Left ventricle myocardium inferior (tissue), 1 donor: ENCODE data around the gene TAF15. TPM values are rescaled to one million over a fixed set of nuclear protein-coding genes. Genes with fewer than 3 reads are reported as not detected.

Experiments
- DNase-seq: peaks from one replicate; pipeline ENCODE4 v3.0.0-alpha.2; 2020
- H3K27ac ChIP-seq: fragments of 200-600 bp; replicated peaks from 2 replicates; pipeline ENCODE4 v1.8.0; 2021
- H3K27me3 ChIP-seq: fragments of 200-600 bp; 2 replicates; pipeline ENCODE4 v1.8.0; 2021; ENCODE audit warnings: low read depth
- H3K36me3 ChIP-seq: fragments of 200-600 bp; 2 replicates; pipeline ENCODE4 v1.8.0; 2021
- H3K4me1 ChIP-seq: fragments of 200-600 bp; 2 replicates; pipeline ENCODE4 v1.8.0; 2021
- H3K4me3 ChIP-seq: fragments of 200-600 bp; 2 replicates; pipeline ENCODE4 v1.8.0; 2021; ENCODE audit warnings: mild to moderate bottlenecking, moderate library complexity
- H3K9me3 ChIP-seq: fragments of 200-600 bp; replicated peaks from 2 replicates; pipeline ENCODE4 v1.8.0; 2021
- CTCF ChIP-seq: fragments of 200-600 bp; IDR thresholded peaks from 2 replicates; pipeline ENCODE4 v1.8.0; 2021; ENCODE audit warnings: antibody characterized with exemption, mild to moderate bottlenecking, borderline replicate concordance
- intact Hi-C: fragments of 100-400 bp; cut with micrococcal nuclease; formaldehyde crosslinking; loops from one replicate; pipeline ENCODE4 v1.11.0; 2022
- total RNA-seq: library from RNA; stranded (reverse); fragmentation: NEBNext Ultra II Directional; extraction: Animal tissue kit (Norgen Biotek cat#: 25700); gene quantifications from one replicate; pipeline ENCODE4 v1.2.1, GENCODE V29; 2021
- donor health status: DM: no; HTN: yes; CAD: no; lungs with severe emphysema.

The TAF15 gene
- total RNA-seq, 1 donor from 2014 or later = 113 TPM

- Histone ChIP-seq H3K36me3 (no peaks in the 10 kb centered on the region), H3K9me3 (no peaks in the 10 kb centered on the region), H3K27ac (no peak overlapping the region), H3K27me3 (no peaks in the 10 kb centered on the region), H3K4me1 (peaks cover 12% of the 10 kb centered on the region), H3K4me3 (no peak overlapping the region)
- TF ChIP-seq CTCF = no peak
- intact Hi-C loops = no loop called here
- DNase-seq = no peak
These were observed 44.1 kb upstream of the TAF15 start for GRCh38 chr17:35765086-35765710.

GRCh38 chr17:35765756-35766488 lies 43.4 kb upstream of the TAF15 start:
- no peaks in the 10 kb centered on the region for H3K36me3 ChIP-seq
- H3K4me1 ChIP-seq = peaks cover 12% of the 10 kb centered on the region
- DNase-seq = no peak
- H3K9me3 ChIP-seq = no peaks in the 10 kb centered on the region
- TF ChIP-seq CTCF = no peak
- no peaks in the 10 kb centered on the region for H3K27me3 ChIP-seq
- no peak overlapping the region for H3K4me3 ChIP-seq
- H3K27ac ChIP-seq = no peak overlapping the region
- intact Hi-C loops = loop anchor here (2.0 kb wide), 1 partner anchor 39 kb away; no protein-coding TSS in a partner anchor

GRCh38 chr17:35766489-35766877 lies 42.8 kb upstream of the TAF15 start:
- no peak for DNase-seq
- Histone ChIP-seq H3K4me3 (no peak overlapping the region), H3K4me1 (peaks cover 12% of the 10 kb centered on the region), H3K27me3 (no peaks in the 10 kb centered on the region), H3K9me3 (no peaks in the 10 kb centered on the region), H3K27ac (no peak overlapping the region), H3K36me3 (no peaks in the 10 kb centered on the region)
- intact Hi-C loops = loop anchor here (2.0 kb wide), 1 partner anchor 38 kb away; no protein-coding TSS in a partner anchor
- no peak for TF ChIP-seq CTCF

GRCh38 chr17:35766903-35767510 lies 42.3 kb upstream of the TAF15 start:
- intact Hi-C loops = loop anchor here (2.0 kb wide), 1 partner anchor 38 kb away; no protein-coding TSS in a partner anchor

More at GRCh38 chr17:35766903-35767510, 42.3 kb upstream of the TAF15 start:
- no peak for DNase-seq
- Histone ChIP-seq H3K27me3 (no peaks in the 10 kb centered on the region), H3K27ac (no peak overlapping the region), H3K4me1 (peaks cover 12% of the 10 kb centered on the region), H3K4me3 (no peak overlapping the region), H3K36me3 (no peaks in the 10 kb centered on the region), H3K9me3 (no peaks in the 10 kb centered on the region)
- peak; percentile 69 for TF ChIP-seq CTCF
